WTC11 (cell line): ENCODE results near the gene CEP104. TPM values are rescaled to one million over a fixed set of nuclear protein-coding genes. Genes with fewer than 3 reads are reported as not detected.

Experiments
- ATAC-seq: fragments of 200-7000 bp; cut with Tn5 transposase; 2 replicates; pipeline ENCODE4 v1.10.0; 2021; ENCODE audit warnings: mild to moderate bottlenecking, moderate library complexity
- CTCF ChIA-PET: fragments of 300-600 bp; sonication (Branson Sonifier 250); formaldehyde crosslinking; loops from one replicate; lab custom pipeline; 2021; ENCODE audit warnings: antibody characterized with exemption; lab: Charles Lee
- POLR2A ChIA-PET: fragments of 350-600 bp; sonication (Branson Sonifier 250); formaldehyde crosslinking; loops from one replicate; lab custom pipeline; 2021; ENCODE audit warnings: antibody characterized with exemption; lab: Charles Lee
- DNase-seq: peaks from one replicate; pipeline ENCODE4 v3.0.0; 2021; ENCODE audit warnings: low spot score
- H3K27ac Mint-ChIP-seq: 2 replicates; pipeline ENCODE4 v1.8.0; 2021; ENCODE audit warnings: mixed read lengths
- H3K27me3 Mint-ChIP-seq: 2 replicates; pipeline ENCODE4 v1.8.0; 2021; ENCODE audit warnings: low read depth, mild to moderate bottlenecking, moderate library complexity, mixed read lengths
- H3K36me3 Mint-ChIP-seq: 2 replicates; pipeline ENCODE4 v1.8.0; 2021; ENCODE audit warnings: mixed read lengths
- H3K4me1 Mint-ChIP-seq: 2 replicates; pipeline ENCODE4 v1.8.0; 2022; ENCODE audit warnings: mixed read lengths
- H3K4me3 Mint-ChIP-seq: 2 replicates; pipeline ENCODE4 v1.8.0; 2021; ENCODE audit warnings: mild to moderate bottlenecking, moderate library complexity, mixed read lengths
- H3K9me3 Mint-ChIP-seq: 2 replicates; pipeline ENCODE4 v1.8.0; 2021; ENCODE audit warnings: mixed read lengths
- AR ChIP-seq: fragments of 250-450 bp; sonication (Bioruptor Pico); IDR thresholded peaks from 2 replicates; pipeline ENCODE4 v1.9.0; 2021; ENCODE audit warnings: mild to moderate bottlenecking
- CREM ChIP-seq: sonication (generic); formaldehyde crosslinking; IDR thresholded peaks from 2 replicates; pipeline ENCODE4 v1.8.1; 2022; ENCODE audit warnings: mild to moderate bottlenecking, missing genetic modification reagents, moderate library complexity
- ERG ChIP-seq: fragments of 250-450 bp; sonication (Bioruptor Pico); IDR thresholded peaks from 2 replicates; pipeline ENCODE4 v1.8.0; 2021; ENCODE audit warnings: mild to moderate bottlenecking
- GABPB1 ChIP-seq: sonication (generic); formaldehyde crosslinking; IDR thresholded peaks from 2 replicates; pipeline ENCODE4 v1.8.1; 2023; ENCODE audit warnings: mild to moderate bottlenecking, missing genetic modification reagents
- GRHL2 ChIP-seq: fragments of 250-450 bp; sonication (Bioruptor Pico); IDR thresholded peaks from 2 replicates; pipeline ENCODE4 v1.8.0; 2022; ENCODE audit warnings: mild to moderate bottlenecking, moderate library complexity; ENCODE audit not compliant: insufficient replicate concordance, severe bottlenecking
- IRF1 ChIP-seq: sonication (generic); formaldehyde crosslinking; IDR thresholded peaks from 2 replicates; pipeline ENCODE4 v1.8.0; 2023; ENCODE audit warnings: missing genetic modification reagents
- JUN ChIP-seq: sonication (generic); formaldehyde crosslinking; IDR thresholded peaks from 2 replicates; pipeline ENCODE4 v1.8.0; 2023; ENCODE audit warnings: mild to moderate bottlenecking, missing genetic modification reagents
- OVOL2 ChIP-seq: fragments of 250-450 bp; sonication (Bioruptor Pico); IDR thresholded peaks from 2 replicates; pipeline ENCODE4 v1.9.0; 2021; ENCODE audit warnings: mild to moderate bottlenecking, borderline replicate concordance
- SOX15 ChIP-seq: fragments of 250-450 bp; sonication (Bioruptor Pico); IDR thresholded peaks from 2 replicates; pipeline ENCODE4 v1.9.0; 2021; ENCODE audit warnings: mild to moderate bottlenecking
- ZBTB21 ChIP-seq: sonication (generic); formaldehyde crosslinking; IDR thresholded peaks from 2 replicates; pipeline ENCODE4 v1.8.1; 2023; ENCODE audit warnings: mild to moderate bottlenecking, missing genetic modification reagents, borderline replicate concordance
- ZNF121 ChIP-seq: sonication (generic); formaldehyde crosslinking; IDR thresholded peaks from 2 replicates; pipeline ENCODE4 v1.8.0; 2023; ENCODE audit warnings: missing genetic modification reagents
- ZNF138 ChIP-seq: sonication (generic); formaldehyde crosslinking; conservative IDR thresholded peaks from 2 replicates; pipeline ENCODE4 v1.8.1; 2022; ENCODE audit warnings: mild to moderate bottlenecking, moderate library complexity, missing genetic modification reagents
- ZNF219 ChIP-seq: sonication (generic); formaldehyde crosslinking; IDR thresholded peaks from 2 replicates; pipeline ENCODE4 v1.8.0; 2023; ENCODE audit warnings: missing genetic modification reagents, mild to moderate bottlenecking, borderline replicate concordance
- total RNA-seq: library from RNA; stranded (reverse); gene quantifications from 3 replicates; pipeline ENCODE4 v1.2.3, GENCODE V29; 2021
- TF ChIP-seq, protein P1 (sequence below): sonication (generic); formaldehyde crosslinking; IDR thresholded peaks from 2 replicates; pipeline ENCODE4 v1.8.1; 2023; ENCODE audit warnings: mild to moderate bottlenecking, missing genetic modification reagents, moderate library complexity
- TF ChIP-seq, protein P2 (sequence below): sonication (generic); formaldehyde crosslinking; IDR thresholded peaks from 2 replicates; pipeline ENCODE4 v1.8.1; 2022; ENCODE audit warnings: missing genetic modification reagents, borderline replicate concordance
- TF ChIP-seq, protein P3 (sequence below): sonication (generic); formaldehyde crosslinking; IDR thresholded peaks from 2 replicates; pipeline ENCODE4 v1.8.0; 2023; ENCODE audit warnings: missing genetic modification reagents, mild to moderate bottlenecking, borderline replicate concordance
- TF ChIP-seq, protein P4 (sequence below): fragments of 250-450 bp; sonication (Bioruptor Pico); conservative IDR thresholded peaks from 2 replicates; pipeline ENCODE4 v1.9.0; 2021; ENCODE audit warnings: mild to moderate bottlenecking
- TF ChIP-seq, protein P5 (sequence below): sonication (generic); formaldehyde crosslinking; IDR thresholded peaks from 2 replicates; pipeline ENCODE4 v1.8.1; 2022; ENCODE audit warnings: mild to moderate bottlenecking, moderate library complexity, missing genetic modification reagents
- TF ChIP-seq, protein P6 (sequence below): sonication (generic); formaldehyde crosslinking; IDR thresholded peaks from 2 replicates; pipeline ENCODE4 v1.8.0; 2022; ENCODE audit warnings: mild to moderate bottlenecking, missing genetic modification reagents

CEP104 gene
- total RNA-seq, 1 experiment from 2014 or later = 38.0 TPM

DNA sequence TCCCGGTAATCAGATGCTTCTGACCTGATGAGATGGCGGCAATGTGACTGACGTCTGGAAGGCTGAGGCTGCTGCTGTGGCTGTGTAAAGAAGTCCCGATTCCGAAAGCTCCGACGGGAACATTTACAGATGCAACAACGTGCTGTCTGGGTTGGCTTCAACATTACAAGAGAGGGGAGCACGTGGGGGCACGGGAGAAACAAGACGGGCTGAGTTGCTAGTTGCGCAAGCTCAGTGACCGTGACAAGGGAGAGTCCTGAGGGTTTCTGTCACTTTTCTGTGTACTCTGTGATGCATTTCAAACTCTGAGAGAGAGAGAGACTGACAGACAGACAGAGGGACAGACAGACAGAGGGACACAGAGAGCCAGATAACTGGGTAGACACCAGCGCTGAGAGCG lies 35.1 kb downstream of the CEP104 start:
- Mint-ChIP-seq H3K27ac (peak overlapping the region; percentile 50; the same call in 1 of the 2 replicates), H3K27me3 (no peaks in the 10 kb centered on the region), H3K36me3 (peaks cover 16% of the 10 kb centered on the region), H3K4me1 (no peaks in the 10 kb centered on the region)
- DNase-seq = no peak
- no peak for TF ChIP-seq CREM (CRISPR knock-in tag)
- TF ChIP-seq, protein P1, sequence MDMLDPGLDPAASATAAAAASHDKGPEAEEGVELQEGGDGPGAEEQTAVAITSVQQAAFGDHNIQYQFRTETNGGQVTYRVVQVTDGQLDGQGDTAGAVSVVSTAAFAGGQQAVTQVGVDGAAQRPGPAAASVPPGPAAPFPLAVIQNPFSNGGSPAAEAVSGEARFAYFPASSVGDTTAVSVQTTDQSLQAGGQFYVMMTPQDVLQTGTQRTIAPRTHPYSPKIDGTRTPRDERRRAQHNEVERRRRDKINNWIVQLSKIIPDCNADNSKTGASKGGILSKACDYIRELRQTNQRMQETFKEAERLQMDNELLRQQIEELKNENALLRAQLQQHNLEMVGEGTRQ (CRISPR knock-in tag) = no peak
- TF ChIP-seq ZNF138 = no peak
- no peak for TF ChIP-seq AR (CRISPR knock-in tag)
- TF ChIP-seq, protein P2, sequence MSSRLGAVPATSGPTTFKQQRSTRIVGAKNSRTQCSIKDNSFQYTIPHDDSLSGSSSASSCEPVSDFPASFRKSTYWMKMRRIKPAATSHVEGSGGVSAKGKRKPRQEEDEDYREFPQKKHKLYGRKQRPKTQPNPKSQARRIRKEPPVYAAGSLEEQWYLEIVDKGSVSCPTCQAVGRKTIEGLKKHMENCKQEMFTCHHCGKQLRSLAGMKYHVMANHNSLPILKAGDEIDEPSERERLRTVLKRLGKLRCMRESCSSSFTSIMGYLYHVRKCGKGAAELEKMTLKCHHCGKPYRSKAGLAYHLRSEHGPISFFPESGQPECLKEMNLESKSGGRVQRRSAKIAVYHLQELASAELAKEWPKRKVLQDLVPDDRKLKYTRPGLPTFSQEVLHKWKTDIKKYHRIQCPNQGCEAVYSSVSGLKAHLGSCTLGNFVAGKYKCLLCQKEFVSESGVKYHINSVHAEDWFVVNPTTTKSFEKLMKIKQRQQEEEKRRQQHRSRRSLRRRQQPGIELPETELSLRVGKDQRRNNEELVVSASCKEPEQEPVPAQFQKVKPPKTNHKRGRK (CRISPR knock-in tag) = no peak
- TF ChIP-seq, protein P3, sequence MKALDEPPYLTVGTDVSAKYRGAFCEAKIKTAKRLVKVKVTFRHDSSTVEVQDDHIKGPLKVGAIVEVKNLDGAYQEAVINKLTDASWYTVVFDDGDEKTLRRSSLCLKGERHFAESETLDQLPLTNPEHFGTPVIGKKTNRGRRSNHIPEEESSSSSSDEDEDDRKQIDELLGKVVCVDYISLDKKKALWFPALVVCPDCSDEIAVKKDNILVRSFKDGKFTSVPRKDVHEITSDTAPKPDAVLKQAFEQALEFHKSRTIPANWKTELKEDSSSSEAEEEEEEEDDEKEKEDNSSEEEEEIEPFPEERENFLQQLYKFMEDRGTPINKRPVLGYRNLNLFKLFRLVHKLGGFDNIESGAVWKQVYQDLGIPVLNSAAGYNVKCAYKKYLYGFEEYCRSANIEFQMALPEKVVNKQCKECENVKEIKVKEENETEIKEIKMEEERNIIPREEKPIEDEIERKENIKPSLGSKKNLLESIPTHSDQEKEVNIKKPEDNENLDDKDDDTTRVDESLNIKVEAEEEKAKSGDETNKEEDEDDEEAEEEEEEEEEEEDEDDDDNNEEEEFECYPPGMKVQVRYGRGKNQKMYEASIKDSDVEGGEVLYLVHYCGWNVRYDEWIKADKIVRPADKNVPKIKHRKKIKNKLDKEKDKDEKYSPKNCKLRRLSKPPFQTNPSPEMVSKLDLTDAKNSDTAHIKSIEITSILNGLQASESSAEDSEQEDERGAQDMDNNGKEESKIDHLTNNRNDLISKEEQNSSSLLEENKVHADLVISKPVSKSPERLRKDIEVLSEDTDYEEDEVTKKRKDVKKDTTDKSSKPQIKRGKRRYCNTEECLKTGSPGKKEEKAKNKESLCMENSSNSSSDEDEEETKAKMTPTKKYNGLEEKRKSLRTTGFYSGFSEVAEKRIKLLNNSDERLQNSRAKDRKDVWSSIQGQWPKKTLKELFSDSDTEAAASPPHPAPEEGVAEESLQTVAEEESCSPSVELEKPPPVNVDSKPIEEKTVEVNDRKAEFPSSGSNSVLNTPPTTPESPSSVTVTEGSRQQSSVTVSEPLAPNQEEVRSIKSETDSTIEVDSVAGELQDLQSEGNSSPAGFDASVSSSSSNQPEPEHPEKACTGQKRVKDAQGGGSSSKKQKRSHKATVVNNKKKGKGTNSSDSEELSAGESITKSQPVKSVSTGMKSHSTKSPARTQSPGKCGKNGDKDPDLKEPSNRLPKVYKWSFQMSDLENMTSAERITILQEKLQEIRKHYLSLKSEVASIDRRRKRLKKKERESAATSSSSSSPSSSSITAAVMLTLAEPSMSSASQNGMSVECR (CRISPR knock-in tag) = no peak
- TF ChIP-seq ZNF121 (CRISPR knock-in tag) = no peak
- TF ChIP-seq, protein P4, sequence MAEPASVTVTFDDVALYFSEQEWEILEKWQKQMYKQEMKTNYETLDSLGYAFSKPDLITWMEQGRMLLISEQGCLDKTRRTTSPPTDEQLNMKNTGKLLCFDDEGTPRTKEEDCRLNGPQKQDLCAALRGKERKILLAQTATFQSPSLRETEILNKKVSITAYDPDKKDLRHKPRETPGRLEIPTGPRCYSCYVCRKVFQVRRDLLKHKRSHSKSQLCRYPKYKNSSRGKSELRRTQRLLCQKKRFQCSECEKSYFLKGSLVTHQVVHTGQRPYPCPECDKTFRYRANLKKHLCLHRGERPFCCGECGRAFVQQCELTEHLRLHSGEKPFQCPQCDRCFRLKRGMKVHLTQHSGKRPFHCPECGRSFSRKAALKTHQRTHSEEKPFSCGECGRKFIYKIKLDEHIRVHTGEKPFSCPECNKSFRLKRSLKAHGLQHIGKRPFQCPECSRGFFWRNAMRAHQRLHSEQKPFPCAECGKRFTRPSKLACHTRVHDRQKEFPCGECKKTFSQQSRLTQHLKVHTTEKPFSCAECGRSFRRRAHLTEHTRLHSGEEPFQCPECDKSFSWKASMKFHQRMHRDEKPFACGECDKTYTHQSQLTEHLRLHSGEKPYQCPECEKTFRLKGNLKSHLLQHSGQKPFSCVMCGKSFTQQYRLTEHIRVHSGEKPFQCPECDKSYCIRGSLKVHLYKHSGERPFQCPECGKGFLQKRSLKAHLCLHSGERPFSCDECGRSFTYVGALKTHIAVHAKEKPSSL (CRISPR knock-in tag) = no peak
- no peak for TF ChIP-seq GABPB1 (CRISPR knock-in tag)
- TF ChIP-seq, all 79 proteins: peak for 0
- no peaks in the 10 kb centered on the region for H3K9me3 Mint-ChIP-seq
- CTCF ChIA-PET = interaction anchor here (0.7 kb wide), 1 partner anchor 397 kb away, joined by 3 read pairs; no protein-coding TSS in a partner anchor
- POLR2A ChIA-PET = no interaction called here
- H3K4me3 Mint-ChIP-seq = no peak overlapping the region
- ATAC-seq = no peak

GRCh38 chr1:3821447-3821846 lies 35.6 kb downstream of the CEP104 start:
- Mint-ChIP-seq H3K4me1 (no peaks in the 10 kb centered on the region), H3K27me3 (no peaks in the 10 kb centered on the region), H3K9me3 (no peaks in the 10 kb centered on the region), H3K36me3 (peaks cover 16% of the 10 kb centered on the region), H3K27ac (no peak overlapping the region), H3K4me3 (no peak overlapping the region)
- ATAC-seq (no peak), DNase-seq (no peak)
- CTCF ChIA-PET = interaction anchor here (0.7 to 0.8 kb wide), 2 partner anchors 45 to 396 kb away, joined by 3 read pairs; no protein-coding TSS in a partner anchor
- POLR2A ChIA-PET = interaction anchor here (0.6 kb wide), 1 partner anchor 1610 kb away, joined by 6 read pairs; no protein-coding TSS in a partner anchor
- TF ChIP-seq SOX15 (CRISPR knock-in tag) (no peak), IRF1 (CRISPR knock-in tag) (no peak), GRHL2 (CRISPR knock-in tag) (no peak), ERG (no peak), JUN (no peak), ZNF219 (CRISPR knock-in tag) (no peak), ZBTB21 (CRISPR knock-in tag) (no peak), OVOL2 (CRISPR knock-in tag) (no peak)
- TF ChIP-seq, protein P5, sequence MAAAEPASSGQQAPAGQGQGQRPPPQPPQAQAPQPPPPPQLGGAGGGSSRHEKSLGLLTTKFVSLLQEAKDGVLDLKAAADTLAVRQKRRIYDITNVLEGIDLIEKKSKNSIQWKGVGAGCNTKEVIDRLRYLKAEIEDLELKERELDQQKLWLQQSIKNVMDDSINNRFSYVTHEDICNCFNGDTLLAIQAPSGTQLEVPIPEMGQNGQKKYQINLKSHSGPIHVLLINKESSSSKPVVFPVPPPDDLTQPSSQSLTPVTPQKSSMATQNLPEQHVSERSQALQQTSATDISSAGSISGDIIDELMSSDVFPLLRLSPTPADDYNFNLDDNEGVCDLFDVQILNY (CRISPR knock-in tag) = no peak
- TF ChIP-seq, protein P6, sequence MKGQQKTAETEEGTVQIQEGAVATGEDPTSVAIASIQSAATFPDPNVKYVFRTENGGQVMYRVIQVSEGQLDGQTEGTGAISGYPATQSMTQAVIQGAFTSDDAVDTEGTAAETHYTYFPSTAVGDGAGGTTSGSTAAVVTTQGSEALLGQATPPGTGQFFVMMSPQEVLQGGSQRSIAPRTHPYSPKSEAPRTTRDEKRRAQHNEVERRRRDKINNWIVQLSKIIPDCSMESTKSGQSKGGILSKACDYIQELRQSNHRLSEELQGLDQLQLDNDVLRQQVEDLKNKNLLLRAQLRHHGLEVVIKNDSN (CRISPR knock-in tag) = no peak
